A673 (cell line): ENCODE results near the gene SSBP1.

Experiments
- EZH2 ChIP-seq: fragments of 200-600 bp; sonication (generic); IDR thresholded peaks from 2 replicates; pipeline ENCODE4 v1.6.1; 2017; ENCODE audit warnings: borderline replicate concordance, low read depth, mild to moderate bottlenecking, mixed read lengths, antibody characterized with exemption, low read length; ENCODE audit not compliant: poor library complexity, severe bottlenecking
- TF ChIP-seq, protein P1 (sequence below): fragments of 300-800, 200-600 bp; sonication (generic); conservative IDR thresholded peaks from 2 replicates; pipeline ENCODE4 v1.5.1; 2017; ENCODE audit warnings: low read depth, mild to moderate bottlenecking, antibody characterized with exemption, low read length, moderate library complexity, mixed read lengths

GRCh38 chr7:141695803-141696289 lies 42.3 kb upstream of the SSBP1 start:
- TF ChIP-seq, protein P1, sequence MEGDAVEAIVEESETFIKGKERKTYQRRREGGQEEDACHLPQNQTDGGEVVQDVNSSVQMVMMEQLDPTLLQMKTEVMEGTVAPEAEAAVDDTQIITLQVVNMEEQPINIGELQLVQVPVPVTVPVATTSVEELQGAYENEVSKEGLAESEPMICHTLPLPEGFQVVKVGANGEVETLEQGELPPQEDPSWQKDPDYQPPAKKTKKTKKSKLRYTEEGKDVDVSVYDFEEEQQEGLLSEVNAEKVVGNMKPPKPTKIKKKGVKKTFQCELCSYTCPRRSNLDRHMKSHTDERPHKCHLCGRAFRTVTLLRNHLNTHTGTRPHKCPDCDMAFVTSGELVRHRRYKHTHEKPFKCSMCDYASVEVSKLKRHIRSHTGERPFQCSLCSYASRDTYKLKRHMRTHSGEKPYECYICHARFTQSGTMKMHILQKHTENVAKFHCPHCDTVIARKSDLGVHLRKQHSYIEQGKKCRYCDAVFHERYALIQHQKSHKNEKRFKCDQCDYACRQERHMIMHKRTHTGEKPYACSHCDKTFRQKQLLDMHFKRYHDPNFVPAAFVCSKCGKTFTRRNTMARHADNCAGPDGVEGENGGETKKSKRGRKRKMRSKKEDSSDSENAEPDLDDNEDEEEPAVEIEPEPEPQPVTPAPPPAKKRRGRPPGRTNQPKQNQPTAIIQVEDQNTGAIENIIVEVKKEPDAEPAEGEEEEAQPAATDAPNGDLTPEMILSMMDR, result no peak
- no peak for TF ChIP-seq EZH2
